HG02970 (cell line): ENCODE data around the gene PTPRD.

ENCODE experiments used
- ATAC-seq: cut with Tn5 transposase; IDR thresholded peaks from one replicate; pipeline ENCODE4 v1.9.1; 2021; ENCODE audit warnings: mild to moderate bottlenecking, moderate library complexity, moderate number of reproducible peaks; ENCODE audit not compliant: unreplicated experiment, low FRiP score

Gene PTPRD

DNA sequence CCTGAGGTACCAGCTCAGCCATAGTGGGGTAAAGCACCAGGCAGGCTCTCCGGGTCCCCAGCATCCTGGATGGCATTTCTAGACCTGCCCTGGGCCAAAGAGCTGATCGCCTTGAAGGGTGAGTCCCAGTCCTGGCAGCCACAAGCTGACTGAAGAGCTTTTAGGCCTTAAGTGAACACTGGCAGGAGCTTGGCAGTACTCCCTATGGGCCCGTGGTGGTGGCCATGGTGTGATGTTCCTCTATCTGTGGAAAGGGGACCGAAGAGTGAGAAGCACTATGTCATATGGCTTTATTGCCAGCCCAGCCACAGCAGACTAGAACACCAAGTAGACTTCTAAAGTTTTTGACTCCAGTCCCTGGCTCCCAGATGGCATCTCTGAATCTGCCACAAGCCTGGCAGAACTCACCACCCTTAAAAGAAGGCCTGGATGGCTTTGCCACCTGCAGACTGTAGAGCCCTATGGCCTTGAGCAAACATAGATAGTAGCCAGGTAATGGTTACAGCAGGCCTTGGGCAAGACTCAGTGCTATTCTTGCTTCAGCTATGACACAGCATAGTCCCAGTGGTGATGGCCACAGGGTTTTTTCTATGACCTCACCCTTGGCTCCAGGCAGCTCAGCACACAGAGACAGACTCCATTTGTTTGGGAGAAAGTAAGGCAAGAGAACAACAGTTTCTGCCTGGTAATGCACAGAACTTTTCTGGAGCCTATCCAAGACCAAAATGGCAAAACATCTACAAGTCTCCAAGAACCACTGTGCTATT is 2011.7 kb downstream of the PTPRD start:
- no peak for ATAC-seq

DNA sequence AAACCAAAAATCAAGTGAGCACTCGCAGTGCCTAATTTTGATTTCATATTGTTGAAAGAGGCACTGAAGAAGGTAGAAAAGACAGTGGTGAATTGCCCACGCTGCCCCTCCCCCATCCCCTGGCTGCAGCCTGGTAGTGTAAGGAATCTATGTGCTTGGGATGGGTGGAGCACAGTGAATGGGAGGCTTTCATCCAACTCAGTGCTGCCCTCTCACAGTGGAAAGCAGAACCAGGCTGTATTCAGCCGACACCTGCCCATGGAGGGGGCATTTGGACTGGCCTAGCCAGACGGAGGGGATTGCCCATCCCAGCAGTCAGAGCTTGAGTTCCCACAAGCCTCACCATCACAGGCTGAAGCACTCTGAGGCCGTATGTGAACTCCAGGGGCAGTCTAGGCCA is 2012.9 kb downstream of the PTPRD start:
- ATAC-seq, result no peak

DNA sequence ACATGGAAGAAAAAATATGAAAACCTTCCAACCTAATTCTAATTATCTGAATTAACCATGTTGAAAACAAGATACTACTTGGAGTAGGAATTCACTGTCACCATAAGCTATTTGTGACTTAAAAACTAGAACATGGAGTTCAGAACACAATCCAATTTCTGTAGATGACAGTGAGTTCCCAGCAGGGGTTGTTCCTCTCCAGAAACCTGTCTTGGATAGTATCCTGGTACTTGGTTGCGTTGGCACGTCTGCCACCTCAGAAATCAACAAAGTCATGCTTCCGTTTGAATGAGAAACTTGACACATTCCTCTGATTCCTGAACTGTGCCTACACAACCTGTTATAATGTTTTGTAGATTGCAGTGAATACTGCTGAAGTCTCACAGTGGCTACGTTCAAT is 2023.3 kb downstream of the PTPRD start:
- no peak for ATAC-seq

DNA sequence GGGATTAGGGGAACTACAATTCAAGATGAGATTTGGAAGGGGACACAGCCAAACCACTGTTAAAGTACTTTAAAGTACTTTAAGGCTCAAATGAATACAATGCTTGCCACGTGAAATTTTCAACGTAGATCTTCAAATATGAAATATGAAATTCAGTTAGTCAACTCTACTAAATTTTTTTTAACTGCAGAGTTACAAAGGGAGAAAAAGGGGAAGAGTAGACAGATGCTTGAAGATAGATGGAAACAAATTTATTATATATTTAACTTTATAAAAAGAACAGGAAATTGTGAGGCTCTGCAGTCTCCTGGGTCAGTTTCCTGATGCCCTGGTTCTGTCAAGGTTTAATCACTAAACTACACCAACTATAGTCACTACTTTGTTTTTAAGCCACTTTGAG is 2027.8 kb downstream of the PTPRD start:
- ATAC-seq, result no peak

DNA sequence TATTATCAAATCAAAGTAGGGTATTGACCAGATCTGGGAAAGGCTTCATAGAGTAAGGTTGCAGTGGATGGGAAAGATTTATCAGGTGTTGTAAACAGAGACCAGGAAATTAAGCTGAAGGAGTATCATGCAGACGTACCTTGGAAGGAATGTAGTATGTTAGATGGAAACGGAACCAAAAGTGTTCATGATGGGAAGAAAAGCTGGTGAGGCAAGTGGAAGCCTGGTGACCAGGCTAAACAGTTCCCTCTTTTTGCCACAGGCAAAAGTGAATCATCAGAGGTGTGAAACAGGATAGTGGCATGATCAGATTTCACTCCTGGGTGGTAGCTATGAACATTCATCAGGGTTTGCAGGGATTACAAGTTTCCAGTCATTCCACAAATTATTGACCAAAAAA is 2033.1 kb downstream of the PTPRD start:
- no peak for ATAC-seq

DNA sequence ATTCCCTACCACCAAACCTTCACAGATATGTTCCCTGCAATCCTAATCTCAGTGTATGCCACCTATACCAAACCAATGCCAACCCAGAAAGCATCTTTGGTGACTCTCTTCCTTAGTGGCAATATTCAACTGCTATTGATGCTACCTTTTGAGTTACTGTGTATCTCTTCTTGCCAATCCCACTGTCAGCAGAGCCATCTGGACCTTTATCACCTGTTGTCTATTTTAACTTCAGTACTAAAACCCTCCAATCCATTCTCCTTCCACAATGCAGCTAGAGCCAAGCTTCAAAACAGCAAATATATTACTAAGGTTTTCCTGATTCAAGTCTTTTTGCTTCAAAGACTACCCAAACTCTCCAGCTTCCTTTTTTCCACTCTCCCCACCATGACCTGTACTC is 2036.1 kb downstream of the PTPRD start:
- ATAC-seq, result no peak

DNA sequence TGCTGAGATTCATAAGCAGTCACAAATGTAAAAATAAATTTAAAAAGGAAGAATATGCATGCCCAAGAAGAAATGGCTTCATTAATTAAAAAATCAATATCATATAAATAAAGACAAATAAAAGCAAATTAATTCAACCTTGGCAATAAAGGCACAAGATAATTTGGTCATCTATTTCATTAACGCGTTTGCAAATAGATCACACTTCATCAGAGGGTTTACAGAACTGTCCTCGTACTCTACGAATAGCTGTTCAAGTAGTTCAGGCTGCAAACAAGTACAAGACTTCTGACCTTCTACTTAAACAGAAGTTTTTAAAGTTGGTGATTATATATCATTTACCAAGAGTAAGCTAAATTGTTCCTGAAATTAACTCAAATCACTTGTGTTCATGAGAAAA is 2038.0 kb downstream of the PTPRD start:
- ATAC-seq, result no peak

DNA sequence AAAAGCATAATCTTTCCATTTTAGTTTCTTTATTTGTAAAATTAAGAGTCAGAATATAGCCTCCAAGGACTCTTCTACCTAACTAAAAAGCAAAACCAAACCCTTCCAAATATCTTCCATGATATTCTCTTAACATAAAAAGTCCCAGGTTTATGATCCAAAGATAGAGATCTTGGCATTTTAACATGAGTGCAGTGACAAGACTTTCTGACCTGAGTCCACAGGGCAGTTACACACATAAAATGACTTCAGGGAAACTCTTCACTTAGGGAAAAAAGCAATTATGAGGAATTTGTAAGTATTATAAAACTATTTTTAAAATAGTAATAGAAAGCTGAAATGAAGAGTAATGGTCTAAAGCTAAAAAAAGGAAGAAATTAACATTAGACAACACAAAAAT is 2040.6 kb downstream of the PTPRD start:
- ATAC-seq, result no peak

DNA sequence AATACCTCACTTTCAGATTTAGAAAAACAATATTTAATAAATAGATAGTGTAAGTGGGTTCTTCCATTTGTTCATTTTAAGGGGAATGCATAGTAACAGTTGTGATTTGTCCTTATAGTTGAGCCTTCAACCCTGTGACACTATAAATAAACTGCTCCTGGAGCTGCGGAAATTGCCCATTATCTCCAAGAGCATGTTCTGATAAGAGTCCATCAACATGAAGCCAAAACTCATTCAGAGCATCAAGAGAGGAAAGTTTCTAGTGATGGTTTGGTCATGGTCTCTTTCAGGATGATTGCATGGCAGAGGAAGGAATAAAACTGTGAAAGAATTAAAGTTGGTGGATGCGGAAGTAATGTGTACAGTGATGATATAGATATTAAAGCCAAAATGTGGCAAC is 2041.2 kb downstream of the PTPRD start:
- no peak for ATAC-seq

DNA sequence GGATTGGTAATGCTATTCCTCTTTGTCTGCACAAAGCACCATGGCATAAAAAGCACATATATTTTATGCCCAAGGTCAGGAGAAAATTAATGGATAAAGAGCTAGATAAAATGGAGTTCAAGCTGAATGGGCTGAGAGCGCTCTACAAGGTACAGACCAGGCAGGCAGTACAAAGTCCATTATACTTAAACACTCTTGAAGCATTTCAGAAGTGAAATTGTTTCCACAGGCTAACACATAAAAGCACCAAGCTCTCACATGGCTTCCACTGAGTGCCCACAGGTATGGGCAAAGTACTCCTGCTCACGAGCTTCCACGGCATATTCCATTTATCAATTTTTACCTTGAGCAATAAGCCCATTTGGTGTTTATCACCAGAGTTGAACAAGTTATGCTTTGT is 2042.0 kb downstream of the PTPRD start:
- no peak for ATAC-seq

DNA sequence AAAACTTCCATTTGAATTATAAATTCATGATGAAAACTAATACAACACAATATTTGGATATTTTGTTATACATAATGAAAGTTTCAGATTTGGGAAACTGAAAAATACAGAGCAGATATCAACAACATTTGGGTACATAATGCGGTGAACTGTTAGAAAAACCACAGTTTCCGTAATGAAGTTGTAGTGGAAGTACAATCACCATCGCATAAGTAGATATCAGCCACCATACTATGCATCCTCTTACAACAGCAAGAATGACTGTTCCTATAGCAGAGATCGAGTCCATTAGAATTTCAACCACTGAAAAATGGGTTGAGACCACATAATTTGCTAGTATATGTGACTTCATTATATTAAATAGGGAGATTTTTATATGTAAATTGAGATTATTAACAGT is 2043.0 kb downstream of the PTPRD start:
- ATAC-seq, result no peak

DNA sequence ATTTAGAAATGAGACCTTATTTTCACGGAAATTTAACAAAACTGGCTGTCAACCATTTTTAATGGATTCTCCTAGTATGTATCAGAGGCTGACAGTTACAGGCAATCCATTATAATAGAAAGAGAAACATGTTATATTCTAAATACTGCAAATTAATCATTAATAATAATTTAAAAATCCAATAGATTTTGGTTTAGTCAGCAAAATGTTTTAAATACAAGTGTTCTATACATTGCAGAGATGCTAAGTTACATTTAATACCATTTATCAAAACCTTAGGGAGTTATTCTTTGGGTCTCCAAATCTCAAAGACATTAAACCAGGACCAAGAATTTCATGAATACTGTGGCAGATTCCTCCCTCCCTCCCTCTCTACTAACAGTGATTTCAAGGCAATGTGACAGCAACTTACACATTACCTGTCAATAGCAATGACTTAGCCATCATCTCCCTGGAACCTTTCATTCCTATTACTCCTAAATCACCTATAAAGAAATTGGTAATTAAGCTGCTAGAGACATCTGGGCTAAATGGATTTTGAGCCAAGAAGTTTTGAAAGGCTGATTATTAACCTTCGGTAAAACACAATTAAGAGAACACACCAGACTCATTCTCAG is 2044.7 kb downstream of the PTPRD start:
- no peak for ATAC-seq

DNA sequence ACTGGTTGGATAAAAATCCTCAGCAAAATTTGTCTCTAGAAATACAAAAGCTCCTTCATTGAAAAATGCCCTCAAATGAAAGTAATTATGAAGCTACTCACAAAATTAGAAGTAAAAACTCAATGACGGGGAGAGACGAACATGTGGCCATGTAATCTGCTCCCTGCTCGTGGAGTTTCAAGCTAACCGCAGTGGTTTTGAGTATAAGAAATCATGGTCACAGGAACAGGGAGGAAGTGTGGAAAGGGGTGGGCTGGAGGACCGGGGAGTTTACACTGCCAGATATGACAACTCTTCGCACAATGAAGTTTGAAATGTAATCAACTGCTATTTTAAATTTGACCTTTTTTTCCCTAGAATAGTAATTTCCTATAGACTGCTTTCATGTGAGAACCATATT is 2047.8 kb downstream of the PTPRD start:
- no peak for ATAC-seq

DNA sequence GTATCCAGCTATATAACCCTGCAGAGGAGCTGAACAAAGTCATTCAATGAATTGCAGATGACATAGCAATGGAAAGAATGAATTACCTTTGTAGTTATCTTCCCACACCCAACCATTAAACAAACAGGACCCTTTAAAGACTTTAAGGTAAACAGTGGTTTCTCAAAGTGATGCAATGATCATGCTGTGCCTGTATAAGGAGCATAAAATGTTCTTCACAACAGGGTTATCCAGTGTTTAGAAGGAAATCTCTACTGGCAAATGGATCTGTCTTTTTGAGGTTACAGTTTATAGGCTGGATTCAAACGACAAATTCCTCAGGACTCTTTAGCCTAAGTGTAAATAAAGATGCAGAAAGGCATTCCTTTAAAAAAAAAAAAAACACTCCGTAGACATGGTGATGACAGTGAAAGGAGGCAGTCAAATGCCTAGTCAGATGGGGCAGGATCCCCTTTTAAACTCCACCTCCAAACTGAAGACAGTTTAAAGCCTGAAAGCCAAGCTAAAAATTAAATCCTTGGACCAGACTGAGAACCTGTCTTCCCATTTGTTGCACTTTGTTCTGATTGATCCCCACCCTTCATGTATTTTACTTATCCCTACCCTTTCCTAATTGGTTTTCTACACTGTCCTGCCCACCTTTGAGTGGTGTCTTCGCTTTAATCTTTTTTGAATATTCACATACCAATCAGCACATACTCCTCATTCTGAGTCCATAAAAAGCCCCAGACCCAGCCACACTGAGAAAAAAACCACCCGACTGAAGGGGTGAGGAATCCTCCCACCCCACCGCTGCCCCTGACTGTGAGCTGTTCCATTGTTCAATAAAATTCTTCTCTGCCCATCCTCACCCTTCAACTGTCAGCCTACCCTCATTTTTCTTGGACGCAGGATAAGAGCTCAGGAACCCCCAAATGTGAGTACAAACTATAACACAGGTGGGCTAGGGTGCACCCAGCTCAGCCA is 2052.0 kb downstream of the PTPRD start:
- ATAC-seq, result no peak

DNA sequence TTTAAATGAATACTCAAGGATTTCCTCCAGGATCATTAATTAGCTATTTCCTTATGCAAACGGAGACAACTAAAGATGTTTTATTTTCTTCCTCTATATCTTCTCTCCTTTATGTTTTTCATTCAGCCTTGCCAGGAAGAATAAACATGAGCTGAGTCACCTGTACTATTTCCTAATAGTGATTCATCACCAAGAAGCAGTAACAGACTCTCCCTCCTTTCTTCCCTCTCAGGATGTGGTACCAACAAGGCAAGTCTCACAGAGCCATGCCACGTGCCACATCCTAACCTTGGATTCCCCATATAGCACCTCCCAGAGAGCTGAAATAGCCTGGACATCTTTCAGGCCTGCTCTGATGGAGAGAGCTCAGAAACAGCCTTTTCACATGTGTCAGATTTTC is 2054.6 kb downstream of the PTPRD start:
- ATAC-seq, result no peak

DNA sequence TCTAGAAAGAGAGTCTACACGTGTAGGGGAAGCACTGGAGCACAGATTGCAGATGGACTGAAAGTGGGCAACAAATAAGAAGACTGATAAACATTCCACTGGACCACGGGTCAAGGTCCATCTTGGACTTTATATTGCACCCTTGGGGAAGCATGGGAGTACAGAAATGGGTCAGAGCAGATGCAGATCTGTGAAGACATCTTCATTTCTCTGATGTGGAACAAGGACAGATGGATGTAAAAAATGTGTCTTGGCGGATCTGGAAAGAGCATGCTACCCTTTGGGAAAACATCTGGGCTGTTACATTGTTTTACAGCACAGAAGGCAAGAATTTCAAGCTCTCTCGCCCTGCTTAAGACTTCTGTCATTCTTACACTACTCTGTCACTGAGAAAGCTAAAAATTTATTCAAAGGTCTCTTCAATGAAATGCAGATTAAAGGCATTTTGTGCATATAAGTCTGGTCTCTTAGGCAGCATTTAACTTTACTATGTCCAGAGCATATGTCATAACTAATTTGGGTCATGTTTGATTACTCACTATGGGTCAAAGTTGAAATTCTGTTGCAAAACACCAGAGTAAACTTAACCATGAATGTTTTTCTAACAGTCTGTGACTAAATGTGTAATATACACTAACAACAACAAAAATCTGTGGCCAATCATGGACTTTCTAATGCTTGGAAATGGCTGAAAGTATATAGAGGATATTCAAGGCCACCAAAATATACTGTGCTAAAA is 2056.9 kb downstream of the PTPRD start:
- no peak for ATAC-seq

DNA sequence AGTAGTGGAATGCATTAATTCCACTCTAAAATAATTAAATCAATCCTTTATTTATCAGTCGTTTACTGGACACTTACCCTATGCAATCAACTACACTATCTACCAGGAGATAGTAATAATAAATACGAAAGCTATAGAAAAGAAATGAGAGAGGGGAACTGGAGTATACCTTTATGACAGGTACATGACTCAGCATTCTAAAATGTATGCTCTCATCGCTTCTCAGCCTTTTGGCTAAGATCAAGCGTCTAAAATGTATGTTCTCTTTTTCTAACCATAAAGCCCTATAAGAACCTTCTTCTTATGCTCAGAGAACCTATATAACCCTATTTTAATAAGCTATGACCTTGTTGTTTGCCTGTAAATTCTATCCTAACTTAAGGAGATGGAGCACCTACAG is 2059.4 kb downstream of the PTPRD start:
- ATAC-seq, result no peak

DNA sequence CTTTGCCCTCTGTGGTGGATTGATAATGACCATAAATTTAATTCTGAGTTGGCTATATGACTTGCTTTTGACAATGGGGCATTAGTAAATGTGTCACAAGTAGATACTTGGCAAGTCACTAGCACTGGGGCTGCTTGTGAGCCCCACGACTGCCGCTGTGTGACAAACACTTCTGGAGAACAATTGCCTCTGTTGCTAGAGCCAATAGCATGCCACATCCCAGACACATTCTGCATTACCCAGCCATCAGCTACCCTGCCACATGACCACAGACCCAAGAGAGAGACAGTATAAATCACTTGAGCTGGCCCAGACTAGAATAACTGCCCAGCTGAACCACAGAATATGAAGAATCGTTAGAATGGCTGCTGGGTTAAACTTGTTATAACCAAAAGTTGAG is 2060.1 kb downstream of the PTPRD start:
- ATAC-seq, result no peak

DNA sequence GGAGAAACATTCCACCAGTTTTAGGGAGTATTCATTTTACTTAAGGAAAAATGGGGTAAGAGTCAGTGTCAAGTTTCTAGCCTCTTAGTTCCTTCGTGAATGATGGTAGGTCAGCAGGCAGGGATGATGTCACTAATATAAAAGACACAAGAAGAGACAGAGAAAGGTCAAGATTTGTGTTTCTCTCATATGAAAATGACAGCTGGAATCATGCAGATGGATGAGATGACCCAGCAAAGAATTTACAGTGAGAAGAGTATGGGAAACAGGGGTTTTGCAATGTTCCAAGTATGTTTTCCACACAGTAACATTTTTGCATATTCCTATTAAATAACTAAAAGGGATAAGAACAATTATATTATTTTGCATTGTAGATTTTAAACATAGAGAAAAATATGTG is 2063.6 kb downstream of the PTPRD start:
- no peak for ATAC-seq

DNA sequence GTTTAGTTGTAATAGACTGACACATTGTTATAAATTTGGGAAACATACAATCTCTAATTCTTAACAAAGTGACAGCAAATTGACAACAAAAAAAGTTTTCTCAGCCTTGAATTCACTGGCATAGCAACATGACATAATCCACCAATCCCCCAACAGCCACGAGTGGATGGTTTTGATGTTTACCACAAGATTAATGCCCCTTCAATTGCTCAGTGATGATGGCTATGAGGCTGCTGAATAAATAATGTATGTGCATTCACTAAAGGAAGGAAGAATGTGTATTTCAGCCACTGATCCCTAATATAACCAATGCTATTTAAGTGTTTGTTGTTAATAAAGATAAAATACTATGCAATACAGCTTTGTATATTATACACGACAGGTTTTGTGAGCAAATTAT is 2069.6 kb downstream of the PTPRD start:
- ATAC-seq, result no peak

DNA sequence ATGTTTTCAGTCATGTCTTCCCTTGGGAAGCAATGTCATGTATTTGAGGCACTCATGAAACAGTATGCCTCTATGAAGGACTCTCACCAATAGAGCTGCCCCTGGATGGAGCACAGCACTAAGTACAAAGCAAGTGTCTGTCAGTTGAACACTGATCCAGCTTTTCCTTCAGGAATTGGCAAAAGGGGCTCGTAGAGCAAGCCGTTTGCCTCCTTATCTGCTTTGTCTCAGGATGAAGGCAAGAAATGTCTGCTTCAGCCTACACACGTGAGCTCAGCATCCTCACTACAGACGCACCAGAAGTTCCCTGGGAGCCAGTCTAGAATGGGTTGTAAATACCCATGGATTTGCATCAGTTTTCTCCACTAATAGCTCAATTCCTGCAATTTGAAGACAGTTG is 2070.3 kb downstream of the PTPRD start:
- no peak for ATAC-seq
